ENCODE measurements around the gene TSEN2.

DNA sequence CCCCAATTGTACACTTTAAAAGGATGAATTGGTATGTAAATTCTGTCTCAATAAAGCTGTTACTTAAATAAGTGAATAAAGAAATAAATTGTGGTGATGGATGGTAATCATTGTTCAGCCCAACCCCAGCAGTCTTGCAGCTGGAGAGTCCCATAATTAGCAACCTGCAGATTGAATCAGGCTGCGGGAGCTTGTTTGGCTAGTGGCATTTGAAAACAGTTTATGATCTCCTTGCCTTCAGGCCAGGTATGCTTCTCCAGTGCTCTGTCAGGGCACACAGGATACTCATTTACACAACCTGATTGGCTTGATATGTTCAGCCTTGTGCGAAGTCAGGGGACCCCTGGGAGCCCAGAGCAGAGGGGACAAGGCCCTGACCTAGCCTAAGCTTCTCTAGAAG, 16.5 kb upstream of the TSEN2 start:
- TF ChIP-seq POLR2A (IDR thresholded peaks at IDR 0.05) = no peak
- TF ChIP-seq, protein P1, sequence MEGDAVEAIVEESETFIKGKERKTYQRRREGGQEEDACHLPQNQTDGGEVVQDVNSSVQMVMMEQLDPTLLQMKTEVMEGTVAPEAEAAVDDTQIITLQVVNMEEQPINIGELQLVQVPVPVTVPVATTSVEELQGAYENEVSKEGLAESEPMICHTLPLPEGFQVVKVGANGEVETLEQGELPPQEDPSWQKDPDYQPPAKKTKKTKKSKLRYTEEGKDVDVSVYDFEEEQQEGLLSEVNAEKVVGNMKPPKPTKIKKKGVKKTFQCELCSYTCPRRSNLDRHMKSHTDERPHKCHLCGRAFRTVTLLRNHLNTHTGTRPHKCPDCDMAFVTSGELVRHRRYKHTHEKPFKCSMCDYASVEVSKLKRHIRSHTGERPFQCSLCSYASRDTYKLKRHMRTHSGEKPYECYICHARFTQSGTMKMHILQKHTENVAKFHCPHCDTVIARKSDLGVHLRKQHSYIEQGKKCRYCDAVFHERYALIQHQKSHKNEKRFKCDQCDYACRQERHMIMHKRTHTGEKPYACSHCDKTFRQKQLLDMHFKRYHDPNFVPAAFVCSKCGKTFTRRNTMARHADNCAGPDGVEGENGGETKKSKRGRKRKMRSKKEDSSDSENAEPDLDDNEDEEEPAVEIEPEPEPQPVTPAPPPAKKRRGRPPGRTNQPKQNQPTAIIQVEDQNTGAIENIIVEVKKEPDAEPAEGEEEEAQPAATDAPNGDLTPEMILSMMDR (IDR thresholded peaks at IDR 0.05) = no peak

Data from breast epithelium (tissue), 3 donors.